IMR-90 (cell line): Measurements from ENCODE around the gene AGAP1. TPM values are rescaled to one million over a fixed set of nuclear protein-coding genes. Genes with fewer than 3 reads are reported as not detected.

Experiments
- ATAC-seq: fragments of 200-7000 bp; cut with Tn5 transposase; 2 replicates; pipeline ENCODE4 v1.9.1; 2020; ENCODE audit warnings: low read depth, mild to moderate bottlenecking, moderate library complexity
- BruUV-seq: library from RNA; stranded (reverse); fragments of 400-500 nt; replicated peaks from 2 replicates; lab custom pipeline; 2021; lab: Mats Ljungman, UMichigan
- CTCF ChIA-PET: fragments of 300-600 bp; formaldehyde crosslinking; extraction: SDS; loops from one replicate; lab custom pipeline; 2021; ENCODE audit warnings: antibody characterized with exemption; lab: Yijun Ruan, JAX
- POLR2A ChIA-PET: fragments of 300-600 bp; sonication (Branson Sonifier 250); formaldehyde crosslinking; loops from one replicate; lab custom pipeline; 2022; ENCODE audit warnings: antibody characterized with exemption; ENCODE audit not compliant: unreplicated experiment; lab: Charles Lee
- DNase-seq: peaks from one replicate; pipeline ENCODE4 v3.0.0; 2013
- H2AFZ ChIP-seq: replicated peaks from 2 replicates; pipeline ENCODE3; 2013; ENCODE audit warnings: low read length, mild to moderate bottlenecking; ENCODE audit not compliant: poor library complexity
- H2AK5ac ChIP-seq: 2 replicates; pipeline ENCODE4 v1.6.1; 2013; ENCODE audit warnings: low read depth, low read length, inconsistent platforms
- H2AK9ac ChIP-seq: replicated peaks from 2 replicates; pipeline ENCODE3; 2013; ENCODE audit warnings: mild to moderate bottlenecking, low read depth, low read length, moderate library complexity; ENCODE audit not compliant: poor library complexity
- H2BK120ac ChIP-seq: 2 replicates; pipeline ENCODE4 v1.6.1; 2013; ENCODE audit warnings: low read depth, low read length, inconsistent platforms
- H2BK15ac ChIP-seq: 3 replicates; pipeline ENCODE4 v1.6.1; 2013; ENCODE audit warnings: low read depth, low read length, inconsistent platforms
- H2BK20ac ChIP-seq: 2 replicates; pipeline ENCODE4 v1.6.1; 2013; ENCODE audit warnings: low read depth, mild to moderate bottlenecking, inconsistent platforms, low read length, moderate library complexity
- H2BK5ac ChIP-seq: 2 replicates; pipeline ENCODE4 v1.6.1; 2013; ENCODE audit warnings: mild to moderate bottlenecking, low read depth, low read length, inconsistent platforms; ENCODE audit not compliant: poor library complexity, severe bottlenecking
- H3K14ac ChIP-seq: replicated peaks from 2 replicates; pipeline ENCODE4 v1.6.1; 2013; ENCODE audit warnings: low read depth, low read length, inconsistent platforms
- H3K18ac ChIP-seq: 2 replicates; pipeline ENCODE4 v1.6.1; 2013; ENCODE audit warnings: low read depth, low read length, control low read depth
- H3K23ac ChIP-seq: 2 replicates; pipeline ENCODE4 v1.6.1; 2013; ENCODE audit warnings: low read depth, low read length, inconsistent platforms
- H3K27ac ChIP-seq: 2 replicates; pipeline ENCODE4 v1.5.1; 2013; ENCODE audit warnings: mild to moderate bottlenecking, control low read depth, low read length; ENCODE audit not compliant: insufficient read depth
- H3K27me3 ChIP-seq: 2 replicates; pipeline ENCODE4 v1.6.1; 2013; ENCODE audit warnings: low read length; ENCODE audit not compliant: control insufficient read depth, insufficient read depth
- H3K36me3 ChIP-seq: 2 replicates; pipeline ENCODE4 v1.6.1; 2013; ENCODE audit warnings: low read length, mixed read lengths; ENCODE audit not compliant: control insufficient read depth, insufficient read depth
- H3K4ac ChIP-seq: 2 replicates; pipeline ENCODE4 v1.6.1; 2013; ENCODE audit warnings: low read depth, low read length, inconsistent platforms
- H3K4me1 ChIP-seq: 2 replicates; pipeline ENCODE4 v1.6.1; 2013; ENCODE audit warnings: low read length, mixed read lengths; ENCODE audit not compliant: control insufficient read depth, insufficient read depth
- H3K4me2 ChIP-seq: 2 replicates; pipeline ENCODE4 v1.6.1; 2013; ENCODE audit warnings: low read depth, mild to moderate bottlenecking, control low read depth, low read length, moderate library complexity
- H3K4me3 ChIP-seq: 2 replicates; pipeline ENCODE4 v1.5.1; 2013; ENCODE audit warnings: low read depth, mild to moderate bottlenecking, control low read depth, low read length, moderate library complexity; ENCODE audit not compliant: insufficient read depth
- H3K56ac ChIP-seq: 2 replicates; pipeline ENCODE4 v1.6.1; 2013; ENCODE audit warnings: low read length, inconsistent platforms; ENCODE audit not compliant: insufficient read depth; ENCODE audit errors: extremely low read depth
- H3K79me1 ChIP-seq, 2 experiments: 2 replicates each; pipeline ENCODE4 v1.6.1; 2013; ENCODE audit warnings: low read length in 2 of 2, inconsistent platforms in 1 of 2, low read depth in 1 of 2
- H3K9ac ChIP-seq: 2 replicates; pipeline ENCODE4 v1.6.1; 2013; ENCODE audit warnings: low read depth, low read length, control low read depth
- H3K9me1 ChIP-seq: 2 replicates; pipeline ENCODE4 v1.6.1; 2013; ENCODE audit warnings: low read length, inconsistent platforms; ENCODE audit not compliant: insufficient read depth
- H3K9me3 ChIP-seq: 2 replicates; pipeline ENCODE4 v1.6.1; 2013; ENCODE audit warnings: low read length; ENCODE audit not compliant: control insufficient read depth, insufficient read depth
- H4K20me1 ChIP-seq: 2 replicates; pipeline ENCODE4 v1.6.1; 2013; ENCODE audit warnings: low read length, inconsistent platforms; ENCODE audit not compliant: insufficient read depth
- H4K5ac ChIP-seq: 2 replicates; pipeline ENCODE4 v1.6.1; 2013; ENCODE audit warnings: mild to moderate bottlenecking, low read depth, low read length, control low read depth
- H4K8ac ChIP-seq, 2 experiments: 2 replicates each; pipeline ENCODE4 v1.6.1; 2013; ENCODE audit warnings: low read depth in 2 of 2, low read length in 2 of 2, control low read depth in 1 of 2, inconsistent platforms in 1 of 2
- H4K91ac ChIP-seq: 2 replicates; pipeline ENCODE4 v1.6.1; 2013; ENCODE audit warnings: low read depth, low read length, inconsistent platforms; ENCODE audit not compliant: insufficient read depth
- MAZ ChIP-seq: IDR thresholded peaks from 2 replicates; pipeline ENCODE4 v1.6.1; 2012; ENCODE audit warnings: low read depth, mild to moderate bottlenecking, low read length, improper control_type of control experiment, moderate library complexity, borderline replicate concordance
- RCOR1 ChIP-seq: IDR thresholded peaks from 2 replicates; pipeline ENCODE4 v1.6.1; 2012; ENCODE audit warnings: mild to moderate bottlenecking, low read length, improper control_type of control experiment; ENCODE audit not compliant: insufficient replicate concordance
- WGBS, 2 experiments: methylation state at CpG; one replicate each; pipeline versions ENCODE4 v1.1.5 to v1.1.7; 2013; ENCODE audit warnings: missing lambda C conversion rate in 2 of 2; ENCODE audit not compliant: insufficient read length in 1 of 2; ENCODE audit errors: extremely low coverage in 2 of 2; 5-methylcytosine and 5-hydroxymethylcytosine counted together
- dilution Hi-C: fragments of 300-500 bp; cut with HindIII; formaldehyde crosslinking; loops from one replicate; pipeline ENCODE4 v1.14.3; 2018; ENCODE audit warnings: low sequenced_read_pairs; ENCODE audit not compliant: unreplicated experiment
- in situ Hi-C: fragments of 300-500 bp; cut with MboI; formaldehyde crosslinking; loops from 3 replicates; pipeline ENCODE4 v1.14.3; 2019; ENCODE audit warnings: low sequenced_read_pairs, inconsistent platforms, mixed read lengths
- intact Hi-C: fragments of 100-400 bp; cut with micrococcal nuclease; formaldehyde crosslinking; loops from 2 replicates; pipeline ENCODE4 v1.10.0; 2022
- polyA plus RNA-seq, 3 experiments: library from polyadenylated mRNA; depleted of rRNA; stranded (reverse); fragments of >200 nt; gene quantifications; 2 replicates each; pipeline ENCODE4 v1.2.3, GENCODE V29; 2012; ENCODE audit warnings: low replicate concordance in 1 of 3
- total RNA-seq: library from RNA; depleted of rRNA; stranded (reverse); fragments of >200 nt; gene quantifications from 2 replicates; pipeline ENCODE4 v1.2.3, GENCODE V29; 2012
- TF ChIP-seq, protein P1 (sequence below): conservative IDR thresholded peaks from 2 replicates; pipeline ENCODE4 v1.5.1; 2012; ENCODE audit warnings: mild to moderate bottlenecking, low read depth, low read length, improper control_type of control experiment

AGAP1 gene
- total and polyA plus RNA-seq, 2 of the 4 experiments (the other 2 are of a cell fraction), result 15.1 to 16.4 TPM

DNA sequence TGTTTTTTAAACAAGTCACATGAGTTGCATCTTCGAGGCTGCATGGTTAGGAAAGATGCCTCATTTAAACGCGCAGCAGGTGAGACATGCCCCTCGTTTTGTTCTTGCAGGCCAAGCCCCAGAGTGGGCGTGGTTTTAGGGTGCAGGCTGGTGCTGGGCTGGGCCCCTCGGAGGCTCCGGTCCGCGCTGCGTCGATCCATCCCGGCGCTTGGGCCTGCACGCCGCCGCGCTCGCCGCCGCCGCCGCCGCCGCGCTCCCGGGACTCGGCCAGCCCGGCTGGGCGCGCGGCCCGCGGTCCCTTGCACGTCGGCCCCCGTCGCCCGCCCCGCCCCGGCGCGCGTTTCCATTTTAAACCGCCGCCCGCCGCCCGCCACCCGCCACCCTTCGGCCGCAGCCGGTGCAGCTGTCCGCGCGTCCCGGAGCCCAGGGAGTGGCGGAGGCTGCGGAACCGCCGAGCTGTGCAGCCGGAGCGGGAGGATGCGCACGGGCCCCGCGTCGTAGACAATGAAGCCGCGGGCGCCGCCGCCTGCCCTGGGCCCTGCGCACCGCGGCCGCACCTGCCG is 175.5 kb downstream of the AGAP1 start:
- Histone ChIP-seq H3K4me2 (peak overlapping the region; percentile 71), H2AK9ac (no peak overlapping the region), H2AFZ (peak overlapping the region; percentile 74), H4K20me1 (peaks cover 73% of the 10 kb centered on the region), H3K14ac (no peak overlapping the region), H2BK5ac (no peak overlapping the region), H3K9me1 (no peaks in the 10 kb centered on the region), H2BK20ac (no peak overlapping the region), H3K56ac (no peak overlapping the region), H4K8ac (no peak overlapping the region), H3K18ac (no peak overlapping the region), H3K23ac (no peak overlapping the region), H3K4me1 (peaks cover 13% of the 10 kb centered on the region), H3K9me3 (no peaks in the 10 kb centered on the region), H3K36me3 (no peaks in the 10 kb centered on the region), H3K27me3 (no peaks in the 10 kb centered on the region; the same call in 1 of the 2 replicates), H2BK120ac (no peak overlapping the region), H4K5ac (no peak overlapping the region), H2BK15ac (no peak overlapping the region), H3K4ac (no peak overlapping the region), H3K27ac (no peak overlapping the region), H3K4me3 (peak overlapping the region; percentile 80), H2AK5ac (no peak overlapping the region), H3K9ac (no peak overlapping the region), H3K79me1 (peaks cover 21 to 30% of the 10 kb centered on the region in 2 experiments), H4K91ac (no peak overlapping the region)
- intact Hi-C loops, result no loop called here
- in situ Hi-C loops, result loop anchor here (5.0 kb wide), 1 partner anchor 67 kb away; no protein-coding TSS in a partner anchor
- no TSS peak for BruUV-seq
- 0% methylated on average over 39 of the region's 77 CpGs; no CpG with 5 or more reads in 1 of the 2 experiments for WGBS, 2 experiments
- dilution Hi-C loops, result no loop called here
- ATAC-seq, result peak; percentile 82
- ChIA-PET CTCF (no interaction called here), POLR2A (no interaction called here)
- DNase-seq, result peak; percentile 58
- TF ChIP-seq, protein P1, sequence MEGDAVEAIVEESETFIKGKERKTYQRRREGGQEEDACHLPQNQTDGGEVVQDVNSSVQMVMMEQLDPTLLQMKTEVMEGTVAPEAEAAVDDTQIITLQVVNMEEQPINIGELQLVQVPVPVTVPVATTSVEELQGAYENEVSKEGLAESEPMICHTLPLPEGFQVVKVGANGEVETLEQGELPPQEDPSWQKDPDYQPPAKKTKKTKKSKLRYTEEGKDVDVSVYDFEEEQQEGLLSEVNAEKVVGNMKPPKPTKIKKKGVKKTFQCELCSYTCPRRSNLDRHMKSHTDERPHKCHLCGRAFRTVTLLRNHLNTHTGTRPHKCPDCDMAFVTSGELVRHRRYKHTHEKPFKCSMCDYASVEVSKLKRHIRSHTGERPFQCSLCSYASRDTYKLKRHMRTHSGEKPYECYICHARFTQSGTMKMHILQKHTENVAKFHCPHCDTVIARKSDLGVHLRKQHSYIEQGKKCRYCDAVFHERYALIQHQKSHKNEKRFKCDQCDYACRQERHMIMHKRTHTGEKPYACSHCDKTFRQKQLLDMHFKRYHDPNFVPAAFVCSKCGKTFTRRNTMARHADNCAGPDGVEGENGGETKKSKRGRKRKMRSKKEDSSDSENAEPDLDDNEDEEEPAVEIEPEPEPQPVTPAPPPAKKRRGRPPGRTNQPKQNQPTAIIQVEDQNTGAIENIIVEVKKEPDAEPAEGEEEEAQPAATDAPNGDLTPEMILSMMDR, result no peak
- TF ChIP-seq RCOR1 (no peak), MAZ (peak; percentile 59; the same call in 1 of the 2 replicates)
